GM23338 (cell line): Measurements from ENCODE around the gene FOXN1. TPM values are rescaled to one million over a fixed set of nuclear protein-coding genes. Genes with fewer than 3 reads are reported as not detected.

Experiments used
- ATAC-seq: fragments of 200-7000 bp; cut with Tn5 transposase; 3 replicates; pipeline ENCODE4 v1.9.1; 2020
- DNase-seq: peaks from one replicate; pipeline ENCODE4 v3.0.0-alpha.2; 2015; ENCODE audit warnings: low spot score
- H2AFZ ChIP-seq: fragments of 200-600 bp; sonication (generic); 2 replicates; pipeline ENCODE4 v1.8.0; 2016; ENCODE audit warnings: antibody characterized with exemption, mild to moderate bottlenecking, moderate library complexity
- H3F3A ChIP-seq: fragments of 200-600 bp; sonication (generic); replicated peaks from 2 replicates; pipeline ENCODE4 v1.8.0; 2017; ENCODE audit warnings: antibody characterized with exemption, mixed run types, low read depth
- H3K27ac ChIP-seq: fragments of 200-600 bp; sonication (generic); 2 replicates; pipeline ENCODE4 v1.6.1; 2016; ENCODE audit warnings: low read depth
- H3K27me3 ChIP-seq: fragments of 200-600 bp; sonication (generic); 2 replicates; pipeline ENCODE4 v1.8.0; 2016; ENCODE audit warnings: mild to moderate bottlenecking, mixed run types, moderate library complexity; ENCODE audit not compliant: insufficient read depth
- H3K36me3 ChIP-seq: fragments of 200-600 bp; sonication (generic); 2 replicates; pipeline ENCODE4 v1.8.0; 2016; ENCODE audit warnings: mild to moderate bottlenecking; ENCODE audit not compliant: insufficient read depth
- H3K4me1 ChIP-seq: fragments of 200-600 bp; sonication (generic); 2 replicates; pipeline ENCODE4 v1.8.0; 2016; ENCODE audit warnings: mild to moderate bottlenecking, moderate library complexity; ENCODE audit not compliant: insufficient read depth
- H3K4me2 ChIP-seq: fragments of 200-600 bp; sonication (generic); 2 replicates; pipeline ENCODE4 v1.7.1; 2017; ENCODE audit warnings: mixed run types
- H3K4me3 ChIP-seq: fragments of 200-600 bp; sonication (generic); 2 replicates; pipeline ENCODE4 v1.6.1; 2016; ENCODE audit warnings: mixed run types
- H3K79me2 ChIP-seq: fragments of 200-600 bp; sonication (generic); replicated peaks from 2 replicates; pipeline ENCODE4 v1.8.0; 2017; ENCODE audit warnings: mild to moderate bottlenecking; ENCODE audit not compliant: insufficient read depth
- H3K9me2 ChIP-seq: fragments of 200-600 bp; sonication (generic); 2 replicates; pipeline ENCODE4 v1.8.0; 2017; ENCODE audit not compliant: insufficient read depth
- H4K20me1 ChIP-seq: fragments of 200-600 bp; sonication (generic); replicated peaks from 2 replicates; pipeline ENCODE4 v1.8.0; 2017; ENCODE audit warnings: mild to moderate bottlenecking; ENCODE audit not compliant: insufficient read depth
- H3K27ac Mint-ChIP-seq: 2 replicates; pipeline ENCODE4 v1.8.0; 2020; ENCODE audit warnings: inconsistent platforms, mild to moderate bottlenecking, moderate library complexity, mixed read lengths
- H3K27me3 Mint-ChIP-seq: 3 replicates; pipeline ENCODE4 v1.8.0; 2022; ENCODE audit warnings: low read depth, mild to moderate bottlenecking, moderate library complexity, mixed read lengths, inconsistent platforms; ENCODE audit not compliant: insufficient read depth, poor library complexity
- H3K36me3 Mint-ChIP-seq: 3 replicates; pipeline ENCODE4 v1.8.0; 2021; ENCODE audit warnings: low read depth, mild to moderate bottlenecking, inconsistent platforms, moderate library complexity, mixed read lengths
- H3K4me1 Mint-ChIP-seq: 3 replicates; pipeline ENCODE4 v1.8.0; 2020; ENCODE audit warnings: mild to moderate bottlenecking, inconsistent platforms, mixed read lengths
- H3K4me3 Mint-ChIP-seq: 3 replicates; pipeline ENCODE4 v1.8.0; 2021; ENCODE audit warnings: moderate library complexity, mild to moderate bottlenecking, inconsistent platforms, mixed read lengths
- H3K9me3 Mint-ChIP-seq: 3 replicates; pipeline ENCODE4 v1.8.0; 2020; ENCODE audit warnings: moderate library complexity, mild to moderate bottlenecking, inconsistent platforms, mixed read lengths
- CREB1 ChIP-seq: fragments of 250-450 bp; sonication (Bioruptor Pico); IDR thresholded peaks from 2 replicates; pipeline ENCODE4 v1.5.0; 2020; ENCODE audit warnings: low read depth, mild to moderate bottlenecking, moderate library complexity
- ETS1 ChIP-seq: IDR thresholded peaks from 2 replicates; pipeline ENCODE4 v1.6.1; 2016; ENCODE audit warnings: antibody characterized with exemption
- EZH2 ChIP-seq: fragments of 200-600 bp; sonication (generic); IDR thresholded peaks from one replicate; pipeline ENCODE4 v1.8.0; 2017; ENCODE audit warnings: antibody characterized with exemption, mild to moderate bottlenecking, low read depth; ENCODE audit not compliant: unreplicated experiment
- JUNB ChIP-seq: IDR thresholded peaks from one replicate; pipeline ENCODE4 v1.6.1; 2016; ENCODE audit warnings: antibody characterized with exemption; ENCODE audit not compliant: unreplicated experiment
- NANOG ChIP-seq: IDR thresholded peaks from 2 replicates; pipeline ENCODE4 v1.6.1; 2016; ENCODE audit warnings: antibody characterized with exemption, borderline replicate concordance
- REST ChIP-seq: IDR thresholded peaks from one replicate; pipeline ENCODE4 v1.6.1; 2018; ENCODE audit warnings: antibody characterized with exemption; ENCODE audit not compliant: unreplicated experiment
- STAT1 ChIP-seq: IDR thresholded peaks from one replicate; pipeline ENCODE4 v1.6.1; 2016; ENCODE audit warnings: antibody characterized with exemption; ENCODE audit not compliant: unreplicated experiment
- ZNF114 ChIP-seq: fragments of 250-450 bp; sonication (Bioruptor Pico); IDR thresholded peaks from 2 replicates; pipeline ENCODE4 v1.5.0; 2020; ENCODE audit warnings: mild to moderate bottlenecking, moderate library complexity
- ZNF331 ChIP-seq: fragments of 250-450 bp; sonication (Bioruptor Pico); IDR thresholded peaks from 2 replicates; pipeline ENCODE4 v1.5.0; 2020; ENCODE audit warnings: low read depth, mild to moderate bottlenecking, moderate library complexity
- ZNF462 ChIP-seq: fragments of 250-450 bp; sonication (Bioruptor Pico); IDR thresholded peaks from 2 replicates; pipeline ENCODE4 v1.5.0; 2020; ENCODE audit warnings: mild to moderate bottlenecking, moderate library complexity
- polyA plus RNA-seq: library from polyadenylated mRNA; unstranded; fragments of >200 nt; fragmentation: Nextera tagmentation; extraction: Ambion mirVana; gene quantifications from 2 replicates; pipeline ENCODE4 v1.2.1, GENCODE V29; 2016
- total RNA-seq: library from RNA; depleted of rRNA; stranded (reverse); fragments of >200 nt; shearing (Covaris generic); gene quantifications from 2 replicates; pipeline ENCODE4 v1.2.3, GENCODE V29; 2014
- TF ChIP-seq, protein P1 (sequence below), 2 experiments: fragments of 200-600 bp in 1 of 2; sonication (generic) in 1 of 2; conservative IDR thresholded peaks; 2 replicates each; pipeline versions ENCODE4 v1.5.1 to v1.6.1; 2016 to 2017; ENCODE audit warnings: antibody characterized with exemption in 2 of 2, low read depth in 2 of 2, mild to moderate bottlenecking in 2 of 2, moderate library complexity in 1 of 2

The FOXN1 gene
- total and polyA plus RNA-seq, 2 experiments from 2014 or later = not detected

DNA sequence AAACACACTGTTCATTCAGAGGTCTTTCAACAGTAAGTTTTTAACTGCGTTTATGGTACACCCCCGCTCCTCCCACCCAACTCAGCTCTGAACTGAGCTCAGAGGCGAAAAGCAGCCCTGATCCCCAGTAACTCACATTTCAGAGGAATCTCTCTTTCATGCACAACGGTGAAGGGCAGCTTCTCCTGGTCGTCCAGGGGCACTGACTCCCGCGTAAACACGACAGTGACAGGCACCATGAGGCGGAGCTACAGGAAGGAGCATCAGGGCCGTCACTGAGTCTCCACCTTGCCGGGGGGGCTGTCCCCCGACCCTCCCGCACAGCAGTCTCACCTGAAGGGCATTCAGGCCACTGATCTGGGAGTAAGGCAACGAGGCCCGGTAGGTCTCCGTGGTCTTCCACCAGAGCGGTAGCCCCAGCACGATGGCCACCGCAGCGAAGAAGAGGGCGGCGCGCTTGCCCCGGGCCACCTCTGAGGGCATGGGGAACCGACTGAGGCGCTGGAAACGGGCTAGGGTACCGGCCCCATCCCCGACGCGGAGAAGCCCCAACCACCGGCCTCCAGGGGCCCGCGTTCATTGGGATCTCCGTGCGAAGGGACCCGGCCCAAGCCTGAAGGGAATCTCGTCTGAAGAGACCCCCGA is 64.7 kb downstream of the FOXN1 start:
- no peaks in the 10 kb centered on the region for H3K9me3 Mint-ChIP-seq

More for the DNA sequence above, 64.7 kb downstream of the FOXN1 start:
- no peaks in the 10 kb centered on the region; the same call in none of the 2 replicates for H3K36me3 ChIP-seq
- H3K4me2 ChIP-seq = peak overlapping the region; percentile 97
- H3K27ac ChIP-seq = 0 out of 2 replicates have a peak overlapping the region, but pooled peaks have one; percentile 69
- H3K27me3 ChIP-seq = peaks cover 4% of the 10 kb centered on the region; the same call in 1 of the 2 replicates
- H3K4me1 ChIP-seq = peaks cover 20% of the 10 kb centered on the region
- H3F3A ChIP-seq = peaks cover 4% of the 10 kb centered on the region; the same call in 1 of the 2 replicates
- Mint-ChIP-seq H3K4me3 (peak overlapping the region; percentile 97), H3K27ac (peak overlapping the region; percentile 90), H3K27me3 (peaks cover 15% of the 10 kb centered on the region), H3K4me1 (peaks cover 22% of the 10 kb centered on the region), H3K36me3 (peaks cover 11% of the 10 kb centered on the region; the same call in 1 of the 3 replicates)
- ATAC-seq = peak; percentile 49
- peaks cover 3% of the 10 kb centered on the region for H4K20me1 ChIP-seq
- no peaks in the 10 kb centered on the region for H3K9me2 ChIP-seq
- peaks cover 43% of the 10 kb centered on the region for H3K79me2 ChIP-seq
- DNase-seq = peak; percentile 71
- H2AFZ ChIP-seq = peak overlapping the region; percentile 96
- H3K4me3 ChIP-seq = peak overlapping the region; percentile 95
- TF ChIP-seq EZH2 (no peak), STAT1 (no peak), ZNF331 (no peak), CREB1 (CRISPR knock-in tag) (no peak), ZNF114 (CRISPR knock-in tag) (no peak), ZNF462 (no peak), ETS1 (no peak), NANOG (no peak), JUNB (no peak), REST (no peak)
- TF ChIP-seq, protein P1, sequence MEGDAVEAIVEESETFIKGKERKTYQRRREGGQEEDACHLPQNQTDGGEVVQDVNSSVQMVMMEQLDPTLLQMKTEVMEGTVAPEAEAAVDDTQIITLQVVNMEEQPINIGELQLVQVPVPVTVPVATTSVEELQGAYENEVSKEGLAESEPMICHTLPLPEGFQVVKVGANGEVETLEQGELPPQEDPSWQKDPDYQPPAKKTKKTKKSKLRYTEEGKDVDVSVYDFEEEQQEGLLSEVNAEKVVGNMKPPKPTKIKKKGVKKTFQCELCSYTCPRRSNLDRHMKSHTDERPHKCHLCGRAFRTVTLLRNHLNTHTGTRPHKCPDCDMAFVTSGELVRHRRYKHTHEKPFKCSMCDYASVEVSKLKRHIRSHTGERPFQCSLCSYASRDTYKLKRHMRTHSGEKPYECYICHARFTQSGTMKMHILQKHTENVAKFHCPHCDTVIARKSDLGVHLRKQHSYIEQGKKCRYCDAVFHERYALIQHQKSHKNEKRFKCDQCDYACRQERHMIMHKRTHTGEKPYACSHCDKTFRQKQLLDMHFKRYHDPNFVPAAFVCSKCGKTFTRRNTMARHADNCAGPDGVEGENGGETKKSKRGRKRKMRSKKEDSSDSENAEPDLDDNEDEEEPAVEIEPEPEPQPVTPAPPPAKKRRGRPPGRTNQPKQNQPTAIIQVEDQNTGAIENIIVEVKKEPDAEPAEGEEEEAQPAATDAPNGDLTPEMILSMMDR (conservative IDR thresholded peaks at IDR 0.05; ENCODE audit: low read depth in 2 of 2) = no peak
